HG03103 (cell line): ENCODE measurements around the gene GDI2.
"Not testable (repeated sequence)": the region's sequence is repeated elsewhere in the genome, so short reads cannot be mapped to it uniquely, and the experiment has no call there.

Experiments
- ATAC-seq: cut with Tn5 transposase; IDR thresholded peaks from one replicate; pipeline ENCODE4 v1.9.1; 2021; ENCODE audit warnings: low read depth; ENCODE audit not compliant: unreplicated experiment

Gene GDI2

DNA sequence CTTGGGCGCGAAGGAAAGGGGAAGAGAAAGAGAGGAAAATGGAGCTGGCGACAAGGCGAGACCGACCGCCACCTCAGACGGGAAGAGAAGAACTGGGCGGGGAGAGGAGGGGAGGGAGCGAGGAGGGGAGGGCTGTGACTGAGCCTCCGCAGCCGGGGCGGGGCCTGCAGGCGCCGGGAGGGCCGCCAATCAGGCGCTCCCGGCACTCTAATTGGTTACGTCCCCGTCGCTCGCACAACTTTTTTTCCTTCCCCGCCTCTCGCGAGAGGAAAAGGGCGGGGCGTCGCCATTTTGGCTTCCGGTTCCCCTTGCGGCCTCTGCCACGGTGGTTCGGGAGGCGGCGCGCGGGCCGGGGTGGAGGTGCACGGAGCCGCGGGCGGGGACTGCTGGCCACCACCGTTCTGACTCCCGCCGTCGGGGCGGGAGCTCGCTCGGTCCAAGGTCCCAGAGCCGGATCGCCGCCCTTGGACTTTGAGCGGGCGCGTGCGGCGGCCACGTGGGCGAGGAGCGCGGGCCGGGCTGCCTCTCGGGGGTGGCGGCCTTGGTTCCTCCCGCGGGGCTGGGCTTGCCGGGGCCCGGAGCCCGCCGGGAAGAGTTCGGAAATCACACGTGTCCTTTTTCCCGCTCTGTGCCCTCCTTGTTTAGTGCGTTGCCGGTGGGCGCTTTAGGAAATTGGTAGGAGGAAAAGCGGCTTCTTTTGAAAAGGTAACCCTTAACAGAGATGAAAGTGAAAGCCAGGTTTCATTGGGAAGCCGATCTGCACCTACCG is at the start of gene GDI2:
TSS of gene GDI2 (minus strand) at position 94 of the 769 bp plus-strand sequence. CDS start 176 bp downstream, outside the sequence.
- peak; percentile 70 for ATAC-seq

DNA sequence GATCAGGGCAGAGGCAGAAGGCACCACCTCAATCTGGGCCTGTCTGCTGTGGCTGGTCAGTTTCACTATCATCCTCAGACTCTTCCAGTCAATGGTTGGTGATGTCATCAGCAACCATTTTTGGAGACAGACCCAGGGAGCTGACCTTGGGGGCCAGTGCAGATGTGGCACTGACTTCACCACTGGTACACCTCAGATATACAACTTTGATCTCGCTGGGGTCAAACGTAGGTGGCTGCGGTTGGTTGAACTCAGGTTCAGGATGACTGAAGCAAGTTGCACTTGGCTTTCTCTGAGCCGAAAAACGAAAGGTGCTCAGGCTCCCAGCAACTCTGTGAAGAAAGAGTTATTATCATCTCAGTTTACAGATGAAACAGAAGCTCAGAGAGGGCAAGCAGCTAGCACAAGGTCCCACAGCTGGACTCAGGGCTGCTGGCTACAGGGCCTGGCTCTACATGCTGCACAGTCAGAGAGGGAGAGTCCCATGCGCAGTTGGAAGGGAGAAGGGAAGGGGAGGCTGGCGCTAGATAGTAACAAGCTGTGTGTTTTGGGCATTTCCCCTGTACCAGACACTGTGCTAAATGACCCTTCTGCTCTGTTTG is 49.2 kb upstream of the GDI2 start:
- ATAC-seq: peak; percentile 96

DNA sequence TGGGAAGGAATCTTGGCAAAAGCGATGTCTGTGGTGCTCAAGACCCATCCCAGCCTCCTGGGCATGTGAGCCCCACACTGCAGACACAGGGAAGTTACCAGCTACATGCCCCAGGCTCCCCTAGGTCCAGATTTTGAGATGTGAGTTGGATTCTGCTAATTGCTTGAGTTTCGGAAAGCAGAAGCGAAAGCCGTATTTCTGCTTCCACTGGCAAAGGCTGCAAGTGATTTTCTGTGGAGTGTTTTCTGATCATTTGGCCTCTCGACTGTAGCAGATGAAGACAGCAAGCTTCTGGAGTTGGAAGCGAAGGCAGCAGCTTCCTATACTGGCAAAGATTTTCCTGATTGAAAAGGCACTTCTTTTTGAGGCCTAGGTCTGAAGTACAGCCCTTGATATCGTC is 46.8 kb upstream of the GDI2 start:
- no peak for ATAC-seq

DNA sequence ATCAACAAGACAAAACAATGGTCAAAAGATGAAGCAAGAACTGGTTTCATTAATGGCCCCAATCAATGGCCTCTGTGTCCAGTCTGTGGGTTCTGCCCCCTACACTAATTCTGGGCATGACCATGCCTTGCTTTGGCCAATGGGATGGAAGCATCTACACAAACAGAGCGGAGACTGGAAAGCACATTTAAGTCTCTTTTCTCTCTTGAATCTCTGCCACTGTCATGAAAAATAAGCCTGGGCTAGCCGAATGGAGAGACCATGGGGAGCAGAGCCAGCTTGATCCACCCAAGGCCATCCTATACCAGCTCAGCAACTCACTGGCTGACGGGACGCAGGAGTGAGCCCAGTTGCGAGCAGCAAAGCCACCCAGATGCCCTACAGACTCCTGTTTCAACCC is 45.6 kb upstream of the GDI2 start:
- ATAC-seq: no peak

DNA sequence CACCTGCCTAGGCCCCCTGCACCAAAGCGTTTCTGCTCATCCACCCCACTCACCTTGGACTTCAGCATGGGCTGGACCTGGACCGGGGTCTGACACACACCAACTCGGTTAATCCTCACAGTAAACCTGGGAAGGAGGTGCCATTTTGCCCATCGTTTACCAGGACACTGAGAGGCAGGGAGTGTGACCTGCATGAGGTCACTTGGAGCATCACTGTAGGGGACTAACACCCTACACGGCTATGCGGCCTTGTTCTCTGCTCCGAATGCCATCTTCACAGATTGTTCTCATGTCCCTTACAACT is 43.4 kb upstream of the GDI2 start:
- ATAC-seq: no peak

DNA sequence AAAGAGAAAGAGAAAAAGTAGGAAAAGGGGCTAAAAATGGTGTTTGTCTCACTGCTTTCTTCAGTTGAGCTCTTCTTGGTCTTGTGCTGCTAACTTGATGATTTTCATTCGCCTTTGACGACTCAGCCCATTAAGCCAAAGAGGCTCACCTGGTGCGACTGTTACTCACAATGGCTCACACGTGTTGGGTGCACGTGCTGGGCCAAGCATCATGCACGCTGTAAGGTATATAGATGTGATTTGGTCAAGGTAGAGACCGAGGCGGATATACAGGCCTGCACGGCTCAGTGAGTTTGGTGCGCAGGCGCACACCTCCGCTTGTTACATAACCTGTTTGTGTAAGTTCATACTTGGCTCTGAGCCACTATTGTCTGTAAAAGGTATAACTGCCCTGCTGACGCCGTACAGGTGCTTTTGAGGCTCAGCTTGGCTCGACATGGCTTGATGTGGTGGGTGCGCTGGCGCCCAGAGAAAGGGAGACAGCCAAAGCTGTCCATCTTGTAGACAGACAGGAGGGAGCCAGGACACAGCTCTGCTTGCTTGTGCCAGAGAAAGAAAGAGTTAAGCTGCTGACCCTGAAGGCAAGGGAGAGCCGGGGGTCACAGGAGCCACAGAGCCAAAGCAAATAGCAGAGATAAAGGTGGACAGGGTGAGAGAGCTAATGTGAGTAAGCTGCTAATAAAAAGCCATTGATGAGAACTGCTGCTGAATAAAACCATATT is 42.9 kb upstream of the GDI2 start:
- ATAC-seq: no peak

DNA sequence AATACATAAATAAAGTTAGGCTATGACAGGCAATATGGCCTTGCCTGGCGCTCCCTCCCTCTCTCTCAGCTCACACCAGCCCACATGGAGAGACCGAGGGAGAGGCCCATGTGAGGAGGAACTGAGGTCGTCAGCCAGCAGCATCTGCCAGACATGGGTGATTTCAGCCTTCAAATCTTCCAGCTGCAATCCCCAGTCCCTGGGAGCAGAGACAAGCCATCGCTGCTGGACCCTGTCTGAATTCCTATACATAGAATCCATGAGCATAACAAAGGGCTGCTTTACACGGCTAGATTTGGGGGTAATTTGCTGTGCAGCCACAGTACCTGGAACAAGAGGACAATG is 40.9 kb upstream of the GDI2 start:
- no peak for ATAC-seq

DNA sequence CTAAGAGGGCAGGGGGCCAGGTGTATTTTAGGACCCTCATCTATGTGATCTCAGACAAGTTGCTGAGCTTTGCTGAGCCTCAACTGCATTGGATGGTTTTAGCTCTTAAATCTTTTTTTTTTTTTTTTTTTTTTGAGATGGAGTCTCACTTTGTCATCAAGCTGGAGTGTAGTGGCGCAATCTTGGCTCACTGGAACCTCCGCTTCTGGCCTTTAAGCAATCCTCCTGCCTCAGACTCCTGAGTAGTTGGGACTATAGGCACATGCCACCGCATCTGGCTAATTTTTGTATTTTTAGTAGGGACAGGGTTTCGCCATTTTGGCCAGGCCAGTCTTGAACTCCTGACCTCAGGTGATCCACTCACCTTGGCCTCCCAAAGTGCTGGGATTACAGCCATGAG is 33.4 kb upstream of the GDI2 start:
- ATAC-seq: not testable (repeated sequence)

DNA sequence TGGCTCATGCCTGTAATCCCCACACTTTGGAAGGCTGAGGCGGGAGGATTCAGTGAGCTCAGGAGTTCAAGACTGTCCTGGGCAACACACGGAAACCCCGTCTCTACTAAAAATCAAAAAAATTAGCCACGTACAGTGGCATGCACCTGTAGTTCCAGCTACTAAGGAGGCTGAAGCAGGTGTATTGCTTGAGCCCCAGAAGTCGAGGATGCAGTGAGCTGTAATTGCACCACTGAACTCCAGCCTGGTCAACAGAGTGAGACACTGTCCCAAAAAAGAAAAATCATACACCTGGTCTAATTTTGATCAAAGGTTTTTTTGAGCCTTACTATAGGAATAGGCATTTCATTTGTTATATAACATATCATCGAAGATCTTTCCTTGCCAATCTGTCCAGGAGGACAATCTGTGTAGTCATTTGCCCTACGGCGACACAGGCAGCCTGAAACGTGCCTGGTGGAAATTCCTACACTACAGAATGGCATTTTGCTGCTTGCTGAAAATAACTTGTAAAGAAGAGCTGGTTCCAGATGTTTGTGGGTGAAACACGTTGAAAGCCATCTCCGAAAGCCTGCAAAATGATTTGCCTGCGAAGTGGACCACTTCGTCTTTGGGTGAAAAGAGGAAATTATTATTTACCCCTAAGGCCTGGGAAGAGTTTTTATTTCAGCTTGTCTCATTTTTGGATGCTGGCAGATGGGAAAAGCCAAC is 31.3 kb upstream of the GDI2 start:
- no peak for ATAC-seq

DNA sequence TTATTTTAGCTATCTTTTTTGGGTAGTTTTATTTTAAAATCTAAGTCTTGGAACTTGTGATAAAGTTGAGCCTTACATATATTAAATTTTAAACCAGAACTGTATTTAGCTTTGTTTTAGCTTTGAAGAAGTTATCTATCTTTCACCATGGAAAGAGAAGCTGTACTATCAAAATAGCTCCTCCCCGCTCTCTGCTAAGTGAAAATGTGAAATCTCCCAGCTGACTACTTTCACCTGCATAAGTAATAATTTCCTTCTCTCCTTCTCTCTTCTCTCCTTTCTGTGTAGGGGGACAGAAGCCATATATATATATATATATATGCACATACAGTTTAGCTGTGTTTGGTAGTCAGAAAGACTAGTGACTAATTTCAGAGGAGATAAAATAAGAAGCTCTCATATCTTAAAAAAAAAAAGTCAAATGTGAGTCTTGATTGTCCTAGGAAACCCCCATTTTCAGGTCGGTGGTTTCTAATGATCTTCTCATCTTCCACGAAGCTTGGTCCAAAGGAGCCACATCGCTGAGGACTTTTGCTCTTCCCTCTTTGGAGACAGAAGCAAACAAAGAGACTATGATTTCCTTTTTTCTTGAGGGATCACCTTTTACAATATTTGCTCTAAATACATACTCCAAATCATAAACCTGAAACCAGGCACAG is 30.6 kb upstream of the GDI2 start:
- ATAC-seq: no peak

DNA sequence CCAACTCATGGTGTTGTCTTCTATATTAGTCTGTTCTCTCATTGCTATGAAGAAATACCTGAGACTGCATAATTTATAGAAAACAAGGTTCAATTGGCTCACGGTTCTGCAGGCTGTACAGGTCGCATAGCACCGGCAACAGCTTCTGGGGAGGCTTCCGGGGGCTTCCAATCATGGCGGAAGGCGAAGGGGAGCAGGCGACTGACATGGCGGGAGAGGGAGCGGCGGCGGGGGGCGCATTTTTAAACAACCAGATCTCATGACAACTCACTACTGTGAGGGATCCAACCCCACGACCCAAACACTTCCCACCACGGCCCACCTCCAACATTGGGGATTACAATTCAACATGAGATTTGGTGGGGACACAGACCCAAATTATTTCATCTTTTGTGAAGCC is 28.7 kb upstream of the GDI2 start:
- no peak for ATAC-seq

DNA sequence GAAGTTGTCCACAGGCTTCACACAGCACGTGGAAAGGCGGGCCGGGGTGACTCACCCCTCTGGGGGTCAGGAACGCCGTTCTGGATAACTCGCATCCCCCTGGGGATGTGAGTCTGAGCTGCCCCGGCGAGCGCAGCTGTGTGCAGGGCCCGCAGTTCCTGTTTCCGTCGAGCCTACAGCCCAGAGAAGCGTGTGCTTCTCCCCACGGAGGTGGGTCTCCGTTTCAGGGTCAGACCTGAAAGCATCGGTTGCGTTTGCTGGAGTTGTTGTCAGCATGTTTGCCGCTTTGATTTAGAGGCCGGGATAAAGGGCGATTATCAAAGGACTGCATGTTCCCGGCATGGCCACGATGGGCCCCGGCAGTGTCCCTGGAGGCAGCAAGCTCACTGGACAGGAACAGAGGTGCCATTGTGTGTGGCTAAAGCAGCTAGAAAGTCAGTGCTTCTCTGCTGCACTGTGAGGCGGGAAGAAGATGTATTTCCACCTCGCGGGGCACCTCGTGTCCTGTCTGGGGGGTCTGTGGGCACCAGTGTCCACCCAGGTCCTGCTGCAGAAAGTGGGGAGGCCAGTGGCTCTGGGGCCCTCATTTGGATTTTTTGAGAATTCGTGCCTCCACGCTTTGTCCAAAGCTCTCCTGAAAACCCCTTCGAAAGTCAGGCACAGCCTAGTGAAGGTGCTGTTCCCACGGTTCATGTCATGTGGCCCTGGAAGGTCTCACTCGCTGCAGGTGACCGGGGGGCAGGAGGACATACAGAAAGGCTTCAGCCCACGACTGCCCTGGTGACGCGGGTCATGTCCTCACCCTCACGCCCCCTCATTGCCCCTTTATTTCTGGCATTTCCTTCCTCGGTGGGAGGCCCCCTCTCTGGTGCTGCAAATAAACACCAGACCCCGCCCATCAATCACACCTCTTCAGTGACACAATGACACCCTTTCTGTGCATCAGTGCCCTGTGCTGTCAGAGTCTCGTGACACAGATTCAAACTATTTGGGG is 27.4 kb upstream of the GDI2 start:
- peak; percentile 61 for ATAC-seq

DNA sequence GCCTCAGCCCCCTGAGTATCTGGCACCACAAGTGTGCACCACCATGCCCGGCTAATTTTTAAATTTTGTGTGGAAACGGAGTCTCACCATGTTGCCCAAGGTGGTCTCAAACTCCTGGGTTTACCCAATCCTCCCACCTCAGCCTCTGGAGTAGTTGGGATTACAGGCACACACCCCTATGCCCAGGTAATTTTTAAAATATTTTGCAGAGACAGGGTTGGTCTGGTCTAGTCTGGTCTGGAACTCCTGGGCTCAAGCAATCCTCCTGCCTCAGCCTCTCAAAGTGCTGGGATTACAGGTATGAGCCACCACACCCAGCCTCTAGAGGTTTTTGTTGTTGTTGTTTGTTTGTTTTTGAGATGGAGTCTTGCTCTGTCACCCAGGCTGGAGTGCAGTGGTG is 22.9 kb upstream of the GDI2 start:
- not testable (repeated sequence) for ATAC-seq

DNA sequence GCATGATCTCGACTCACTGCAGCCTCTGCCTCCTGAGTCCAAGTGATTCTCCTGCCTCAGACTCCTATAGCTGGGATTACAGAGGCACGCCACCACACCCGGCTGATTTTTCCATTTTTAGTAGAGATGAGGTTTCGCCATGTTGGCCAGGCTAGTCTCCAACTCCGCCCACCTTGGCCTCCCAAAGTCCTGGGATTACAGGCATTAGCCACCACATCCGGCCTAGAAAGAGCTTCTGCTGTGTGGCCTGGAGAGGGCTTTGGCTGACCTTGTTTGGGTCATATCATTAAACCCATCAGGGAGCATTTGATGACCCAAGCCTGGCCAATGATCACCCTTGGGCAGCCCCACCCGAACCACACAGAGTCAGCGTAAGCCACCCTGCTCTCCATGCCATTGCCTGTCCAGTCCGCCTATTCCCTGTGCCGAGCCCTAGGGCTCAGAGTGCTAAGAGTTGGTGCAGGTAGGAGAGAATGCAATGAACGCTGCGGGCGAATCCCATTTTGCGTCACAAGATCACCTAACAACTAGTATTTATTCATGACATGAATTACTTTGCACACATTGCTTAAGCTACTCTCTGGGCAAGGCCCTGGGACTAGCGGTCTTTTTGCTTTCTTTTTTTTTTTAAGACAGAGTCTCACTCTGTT is 22.3 kb upstream of the GDI2 start:
- no peak for ATAC-seq

DNA sequence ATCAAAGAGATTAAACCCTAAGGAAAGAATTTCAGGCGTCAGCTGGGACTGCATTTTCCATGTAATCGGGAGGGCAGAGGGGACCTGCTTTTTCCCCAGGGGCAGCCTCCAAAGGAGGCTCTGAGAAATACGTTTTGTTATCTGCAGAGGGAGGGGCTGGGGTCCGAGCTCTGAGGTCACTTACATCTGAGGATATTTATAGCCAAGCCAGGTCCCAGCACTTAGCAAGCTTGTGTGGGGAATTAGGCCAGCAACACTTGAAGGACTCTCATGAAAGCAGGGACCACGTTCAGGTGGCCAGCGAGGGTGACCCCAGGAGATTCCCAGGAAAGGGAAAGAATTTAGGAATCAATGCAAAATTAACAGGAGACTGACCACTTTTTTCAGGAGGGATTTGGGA is 20.6 kb upstream of the GDI2 start:
- ATAC-seq: no peak

DNA sequence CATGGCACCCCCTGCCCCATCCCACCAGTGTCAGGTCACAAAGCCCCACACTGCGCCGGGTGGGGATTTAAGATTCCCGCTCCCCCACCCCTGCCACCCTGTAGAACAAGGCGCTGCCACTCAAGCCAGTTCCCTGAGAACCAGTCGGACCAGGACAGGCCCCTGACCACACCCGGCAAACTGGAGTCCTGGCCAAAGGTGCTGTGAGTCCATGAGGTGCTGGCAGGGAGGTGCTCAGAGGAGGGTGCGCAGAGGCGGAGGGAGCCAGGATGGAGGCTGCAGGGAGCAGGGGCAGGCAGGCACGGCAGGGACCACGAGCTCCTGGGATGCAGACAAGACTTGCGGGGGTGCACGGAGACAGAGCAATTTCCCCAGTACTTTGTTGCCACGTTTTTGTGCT is 19.7 kb upstream of the GDI2 start:
- no peak for ATAC-seq

DNA sequence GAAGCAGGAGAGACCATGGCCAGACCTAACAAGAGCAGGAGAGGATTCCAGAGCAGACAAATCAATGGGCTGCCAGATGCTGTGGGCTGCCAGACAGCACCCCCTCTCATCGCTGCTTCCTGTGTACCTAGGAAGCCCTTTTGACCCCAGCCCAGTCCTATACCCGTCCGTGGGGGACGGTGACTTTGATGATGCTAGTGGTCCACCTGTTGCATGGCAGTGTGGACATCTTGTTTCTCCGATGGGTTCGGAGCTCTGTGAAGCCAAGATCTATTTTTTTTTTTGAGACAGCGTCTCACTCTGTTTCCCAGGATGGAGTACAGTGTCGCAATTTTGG is 18.2 kb upstream of the GDI2 start:
- no peak for ATAC-seq

DNA sequence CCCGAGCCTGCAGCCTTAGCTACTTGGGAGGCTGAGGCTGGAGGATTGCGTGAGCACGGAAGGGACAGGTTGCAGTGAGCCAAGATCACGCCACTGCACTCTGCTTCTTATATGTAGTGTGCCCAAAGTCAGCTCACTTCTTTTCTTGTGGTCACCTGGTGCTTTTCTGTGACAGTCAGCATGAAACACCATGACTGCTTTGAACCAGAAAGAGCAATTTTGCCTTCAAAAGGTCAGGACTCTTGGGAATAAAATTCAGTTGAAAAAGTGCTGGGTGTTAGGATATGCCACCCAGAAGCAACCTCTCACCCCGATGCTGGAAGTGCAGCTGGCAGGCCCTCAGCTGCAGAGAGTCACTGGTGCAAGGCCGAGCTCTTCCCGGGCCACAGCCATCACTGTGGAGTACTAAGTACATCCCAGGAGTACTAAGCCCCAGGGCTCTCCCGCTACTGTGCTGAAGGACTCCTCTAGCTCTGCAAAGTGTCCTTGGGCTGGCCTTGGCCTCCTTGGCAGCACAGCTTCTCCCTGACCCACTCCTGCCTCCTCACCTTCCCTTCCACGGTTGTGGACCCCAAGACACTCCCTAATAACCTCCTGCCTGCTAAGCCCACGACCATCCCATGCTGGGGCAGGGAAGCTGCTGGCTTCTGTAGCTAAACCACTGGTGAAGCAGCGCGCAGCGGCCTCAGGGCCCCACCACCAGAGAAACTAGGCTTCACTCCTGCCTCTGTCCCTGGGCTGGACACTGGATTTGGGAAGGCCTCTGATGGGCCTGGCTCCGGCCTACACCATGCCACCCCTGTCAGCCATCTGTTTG is 17.6 kb upstream of the GDI2 start:
- ATAC-seq: no peak

DNA sequence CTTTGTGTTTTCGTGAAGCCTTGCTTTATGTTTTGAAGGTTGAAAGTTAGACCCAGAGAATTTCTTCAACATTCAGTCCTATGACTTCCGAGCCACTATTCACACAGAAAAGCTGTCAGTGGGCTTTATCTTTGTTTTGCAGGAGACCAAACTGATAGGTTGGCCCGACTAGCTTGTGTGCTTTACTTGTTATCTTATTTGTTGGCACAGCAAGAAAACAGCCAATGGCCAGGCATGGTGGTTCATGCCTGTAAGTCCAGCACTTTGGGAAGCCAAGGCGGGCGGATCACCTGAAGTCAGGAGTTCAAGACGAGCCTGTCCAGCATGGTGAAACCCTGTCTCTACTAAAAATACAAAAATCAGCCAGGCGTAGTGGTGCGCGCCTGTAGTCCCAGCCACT is 16.0 kb upstream of the GDI2 start:
- ATAC-seq: no peak
